Mesendoderm (in vitro differentiated cells): ENCODE measurements around the gene AMBP.

Source experiments
- DNase-seq: peaks from one replicate; pipeline ENCODE4 v3.0.0; 2013
- H2AK5ac ChIP-seq: 2 replicates; pipeline ENCODE4 v1.6.1; 2013; ENCODE audit warnings: low read length, inconsistent platforms
- H2BK120ac ChIP-seq: 2 replicates; pipeline ENCODE4 v1.6.1; 2013; ENCODE audit warnings: low read depth, mild to moderate bottlenecking, low read length, moderate library complexity, mixed read lengths
- H2BK15ac ChIP-seq: replicated peaks from 2 replicates; pipeline ENCODE4 v1.6.1; 2013; ENCODE audit warnings: low read depth, mild to moderate bottlenecking, moderate library complexity
- H2BK5ac ChIP-seq: 2 replicates; pipeline ENCODE4 v1.6.1; 2013; ENCODE audit warnings: low read length, inconsistent platforms
- H3K18ac ChIP-seq: 2 replicates; pipeline ENCODE4 v1.6.1; 2013; ENCODE audit warnings: mild to moderate bottlenecking, low read length, mixed read lengths
- H3K23ac ChIP-seq: one replicate; pipeline ENCODE4 v1.6.1; 2013; ENCODE audit warnings: low read length
- H3K27ac ChIP-seq: 2 replicates; pipeline ENCODE4 v1.5.1; 2013; ENCODE audit warnings: low read depth, mild to moderate bottlenecking, inconsistent platforms, low read length, moderate library complexity
- H3K27me3 ChIP-seq: 2 replicates; pipeline ENCODE4 v1.6.1; 2013; ENCODE audit warnings: low read length, control low read depth, mild to moderate bottlenecking, inconsistent platforms; ENCODE audit not compliant: insufficient read depth, poor library complexity
- H3K36me3 ChIP-seq: 2 replicates; pipeline ENCODE4 v1.6.1; 2013; ENCODE audit warnings: low read length, inconsistent platforms; ENCODE audit not compliant: control insufficient read depth, insufficient read depth
- H3K4ac ChIP-seq: one replicate; pipeline ENCODE4 v1.6.1; 2013; ENCODE audit warnings: low read depth, mild to moderate bottlenecking, low read length, moderate library complexity
- H3K4me1 ChIP-seq: 2 replicates; pipeline ENCODE4 v1.6.1; 2013; ENCODE audit warnings: low read depth, low read length, inconsistent platforms; ENCODE audit not compliant: control insufficient read depth
- H3K4me2 ChIP-seq: 2 replicates; pipeline ENCODE4 v1.6.1; 2013; ENCODE audit warnings: low read length
- H3K4me3 ChIP-seq: 2 replicates; pipeline ENCODE4 v1.5.1; 2013; ENCODE audit warnings: mild to moderate bottlenecking, low read length
- H3K56ac ChIP-seq: one replicate; pipeline ENCODE4 v1.6.1; 2013; ENCODE audit warnings: low read length
- H3K79me1 ChIP-seq: 2 replicates; pipeline ENCODE4 v1.6.1; 2013; ENCODE audit warnings: low read length, inconsistent platforms
- H3K79me2 ChIP-seq: 2 replicates; pipeline ENCODE4 v1.6.1; 2013; ENCODE audit warnings: mild to moderate bottlenecking, low read length; ENCODE audit not compliant: control insufficient read depth, insufficient read depth
- H3K9ac ChIP-seq: 2 replicates; pipeline ENCODE4 v1.6.1; 2013; ENCODE audit warnings: low read length, inconsistent platforms
- H4K5ac ChIP-seq: one replicate; pipeline ENCODE4 v1.6.1; 2013; ENCODE audit warnings: low read length
- H4K8ac ChIP-seq: one replicate; pipeline ENCODE4 v1.6.1; 2013; ENCODE audit warnings: low read depth, mild to moderate bottlenecking, control low read depth, low read length, moderate library complexity
- WGBS: extraction: QIAGEN DNeasy Blood & Tissue Kit; methylation state at CpG from one replicate; pipeline ENCODE4 v1.1.7; 2013; ENCODE audit warnings: low lambda C conversion rate, missing lambda C conversion rate; ENCODE audit not compliant: insufficient coverage; ENCODE audit errors: extremely low coverage; 5-methylcytosine and 5-hydroxymethylcytosine counted together

Gene AMBP

DNA sequence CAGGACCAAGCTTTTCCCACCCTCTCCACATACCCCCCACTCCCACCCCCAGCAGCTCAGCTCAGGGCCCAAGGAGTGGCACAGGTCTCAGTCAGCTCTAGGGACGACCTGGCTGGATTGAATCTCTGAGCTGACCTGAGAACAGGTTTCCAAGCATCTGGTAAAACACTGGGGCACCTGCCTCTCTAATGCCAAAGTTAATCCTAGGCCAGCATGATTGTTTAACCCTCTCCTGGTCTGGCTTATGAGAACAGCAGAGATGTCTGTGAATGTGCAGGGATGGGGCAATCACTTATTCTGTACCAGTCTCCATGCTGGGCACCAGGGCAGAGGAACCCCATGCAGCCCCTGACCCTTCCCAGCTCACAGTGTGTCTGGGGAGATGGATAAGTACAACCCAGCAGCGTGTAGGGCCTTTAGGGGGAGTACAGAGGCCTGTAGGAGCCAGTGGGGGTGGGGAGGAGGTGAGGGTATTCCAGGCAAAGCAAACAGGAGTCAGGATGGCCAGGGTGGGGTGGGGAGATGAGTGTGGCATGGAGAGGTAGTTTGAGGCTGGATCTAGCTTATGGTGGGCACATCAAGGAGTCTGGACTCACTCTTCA is 21.7 kb upstream of the AMBP start:
- H2AK5ac ChIP-seq: no peak overlapping the region
- H3K79me2 ChIP-seq: no peaks in the 10 kb centered on the region
- H3K36me3 ChIP-seq: no peaks in the 10 kb centered on the region
- no peak overlapping the region for H3K4ac ChIP-seq
- no peak overlapping the region for H2BK5ac ChIP-seq
- H3K23ac ChIP-seq: no peak overlapping the region
- WGBS: no CpG with 5 or more reads among the region's 2 CpGs
- H3K4me3 ChIP-seq: no peak overlapping the region
- no peak overlapping the region for H3K18ac ChIP-seq
- H3K27ac ChIP-seq: no peak overlapping the region
- no peaks in the 10 kb centered on the region for H3K27me3 ChIP-seq
- H4K8ac ChIP-seq: no peak overlapping the region
- no peak overlapping the region for H3K4me2 ChIP-seq
- no peaks in the 10 kb centered on the region for H3K4me1 ChIP-seq
- no peak for DNase-seq
- H2BK15ac ChIP-seq: no peak overlapping the region
- no peak overlapping the region for H3K56ac ChIP-seq
- H2BK120ac ChIP-seq: no peak overlapping the region
- H3K9ac ChIP-seq: no peak overlapping the region
- no peaks in the 10 kb centered on the region for H3K79me1 ChIP-seq
- no peak overlapping the region for H4K5ac ChIP-seq

DNA sequence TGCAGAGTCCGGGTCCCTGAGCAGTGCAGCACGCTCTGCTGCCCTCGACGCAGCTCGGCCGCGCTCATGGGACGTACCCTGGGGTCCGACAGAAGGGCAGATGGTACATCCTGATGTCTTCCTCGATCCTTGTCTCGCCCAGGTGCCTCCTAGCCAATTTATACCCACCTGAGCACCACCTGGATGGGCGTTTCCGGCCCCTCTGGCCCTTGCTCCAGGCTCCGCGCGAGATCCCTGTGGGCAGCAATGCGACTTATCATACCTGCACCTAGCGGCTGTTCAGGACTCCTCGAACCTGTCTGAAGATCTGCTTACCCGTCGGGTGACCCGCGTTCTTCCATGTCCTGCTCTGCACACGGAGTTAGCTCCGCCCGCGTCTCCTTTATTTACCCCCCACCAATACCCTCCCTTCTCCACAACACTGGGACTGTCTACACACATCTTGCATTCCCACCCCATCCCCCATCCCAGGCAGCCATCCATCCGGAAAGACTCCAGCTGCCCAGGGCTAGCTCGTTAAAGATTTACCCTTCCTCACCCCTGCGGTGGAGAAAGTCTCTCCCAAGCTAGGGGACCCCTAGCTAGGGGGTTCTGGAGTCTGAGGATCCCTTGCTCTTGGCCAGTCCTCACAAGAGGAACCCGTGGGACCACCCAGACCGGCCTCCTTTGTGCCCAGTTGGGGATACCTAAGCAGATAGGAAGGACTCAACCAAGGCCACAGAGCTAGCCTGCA is 21.0 kb upstream of the AMBP start, which contains the start of gene KIF12:
Gene KIF12 (minus strand): TSS at position 357 of the 733 bp plus-strand sequence. CDS start 16 bp downstream, at position 341.
- Histone ChIP-seq H3K4me3 (peak within 1 kb of the TSS; percentile 51), H3K9ac (peak within 1 kb of the TSS; percentile 28), H4K8ac (no peak within 1 kb of the TSS), H3K18ac (no peak within 1 kb of the TSS), H2BK5ac (no peak within 1 kb of the TSS), H3K27me3 (no peaks in the 10 kb centered on the region), H3K36me3 (no peaks in the 10 kb centered on the region), H3K4ac (no peak within 1 kb of the TSS), H3K4me1 (no peaks in the 10 kb centered on the region), H3K23ac (no peak within 1 kb of the TSS), H4K5ac (no peak within 1 kb of the TSS), H2AK5ac (no peak within 1 kb of the TSS), H3K56ac (peak within 1 kb of the TSS; percentile 84), H2BK120ac (no peak within 1 kb of the TSS), H2BK15ac (no peak within 1 kb of the TSS), H3K79me2 (no peaks in the 10 kb centered on the region), H3K79me1 (no peaks in the 10 kb centered on the region), H3K4me2 (peak within 1 kb of the TSS; percentile 58), H3K27ac (no peak within 1 kb of the TSS)
- WGBS: no CpG with 5 or more reads among the region's 32 CpGs
- peak; percentile 32 for DNase-seq

DNA sequence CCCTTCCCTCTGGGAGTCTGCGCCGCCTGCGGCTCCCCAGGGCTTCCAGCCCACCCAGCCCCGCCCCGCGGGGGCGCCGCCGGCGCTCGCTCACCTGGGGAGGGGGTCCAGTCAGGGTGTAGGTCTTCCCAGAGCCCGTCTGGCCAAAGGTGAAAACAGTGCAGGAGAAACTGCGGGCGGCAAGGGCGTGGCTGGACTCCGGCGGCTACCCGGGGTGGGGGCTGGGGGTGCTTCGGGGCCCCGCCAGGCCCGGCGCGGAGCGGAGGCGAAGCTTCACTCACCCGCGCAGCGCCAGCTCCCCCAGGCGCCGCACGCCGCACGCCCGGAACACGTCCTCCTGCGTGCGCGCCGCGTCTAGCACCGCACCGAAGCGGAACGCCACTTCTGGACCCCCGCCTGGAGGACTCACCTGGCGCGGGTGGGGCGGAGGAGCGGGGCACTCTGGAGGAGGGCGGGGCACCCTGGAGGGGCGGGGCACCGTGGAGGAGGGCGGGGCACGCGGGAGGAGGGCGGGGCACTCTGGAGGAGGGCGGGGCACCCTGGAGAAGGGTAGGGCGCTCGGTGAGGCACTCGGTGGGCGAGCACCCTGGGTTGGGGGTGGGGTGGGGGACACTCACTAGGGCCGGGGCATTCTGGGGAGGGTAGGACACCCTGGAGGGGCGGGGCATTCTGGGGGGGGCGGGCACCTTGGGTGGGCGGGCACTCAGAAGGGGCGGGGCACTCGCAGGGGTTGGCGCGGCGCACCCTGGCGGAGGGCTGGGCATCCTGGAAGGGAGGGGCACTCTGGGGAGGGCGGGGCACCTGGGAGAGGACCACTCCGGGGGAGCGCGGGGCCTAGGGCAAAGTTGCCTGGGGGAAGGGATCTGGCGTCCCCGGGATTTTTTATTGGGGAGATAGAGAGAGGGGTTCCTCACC is 20.2 kb upstream of the AMBP start:
- Histone ChIP-seq H3K79me1 (no peaks in the 10 kb centered on the region), H3K27me3 (no peaks in the 10 kb centered on the region), H4K5ac (no peak overlapping the region), H2BK120ac (no peak overlapping the region), H2AK5ac (no peak overlapping the region), H3K27ac (no peak overlapping the region), H2BK5ac (no peak overlapping the region), H2BK15ac (no peak overlapping the region), H3K56ac (peak overlapping the region; percentile 84), H4K8ac (no peak overlapping the region), H3K36me3 (no peaks in the 10 kb centered on the region), H3K4me2 (peak overlapping the region; percentile 58), H3K23ac (no peak overlapping the region), H3K4me3 (peak overlapping the region; percentile 51), H3K4me1 (no peaks in the 10 kb centered on the region), H3K4ac (no peak overlapping the region), H3K18ac (no peak overlapping the region), H3K79me2 (no peaks in the 10 kb centered on the region), H3K9ac (peak overlapping the region; percentile 28)
- WGBS: no CpG with 5 or more reads among the region's 77 CpGs
- peak; percentile 80 for DNase-seq

DNA sequence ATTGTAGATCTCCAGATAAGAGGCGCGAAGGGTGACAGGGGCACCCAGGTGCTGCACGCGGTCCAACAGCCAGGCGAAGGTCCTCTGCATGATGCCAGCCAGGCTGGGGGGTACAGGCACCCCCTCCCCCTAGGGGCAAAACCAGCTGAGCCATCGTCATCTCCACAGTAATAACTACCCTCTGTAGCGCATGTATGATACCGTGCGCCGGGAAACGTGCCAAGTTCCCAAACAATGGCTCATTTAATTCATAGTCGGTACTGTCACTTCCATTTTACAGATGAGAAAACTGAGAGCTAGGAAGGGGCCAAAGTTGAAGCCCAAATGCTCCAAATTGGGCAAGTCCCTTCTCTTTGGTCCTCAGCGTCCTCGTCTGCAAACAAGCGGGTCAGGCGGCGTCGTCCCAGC is 19.5 kb upstream of the AMBP start:
- H4K5ac ChIP-seq: no peak overlapping the region
- no peak overlapping the region for H2BK120ac ChIP-seq
- H3K4me3 ChIP-seq: no peak overlapping the region
- H3K9ac ChIP-seq: no peak overlapping the region
- no peak overlapping the region for H3K4me2 ChIP-seq
- no peak overlapping the region for H2BK15ac ChIP-seq
- H3K4me1 ChIP-seq: no peaks in the 10 kb centered on the region
- no peak overlapping the region for H3K4ac ChIP-seq
- WGBS: no CpG with 5 or more reads among the region's 18 CpGs
- no peak overlapping the region for H3K56ac ChIP-seq
- H3K79me1 ChIP-seq: no peaks in the 10 kb centered on the region
- H3K79me2 ChIP-seq: no peaks in the 10 kb centered on the region
- H4K8ac ChIP-seq: no peak overlapping the region
- no peak overlapping the region for H3K18ac ChIP-seq
- H2BK5ac ChIP-seq: no peak overlapping the region
- H3K27ac ChIP-seq: no peak overlapping the region
- no peak for DNase-seq
- H3K36me3 ChIP-seq: no peaks in the 10 kb centered on the region
- no peak overlapping the region for H2AK5ac ChIP-seq
- no peak overlapping the region for H3K23ac ChIP-seq
- no peaks in the 10 kb centered on the region for H3K27me3 ChIP-seq

DNA sequence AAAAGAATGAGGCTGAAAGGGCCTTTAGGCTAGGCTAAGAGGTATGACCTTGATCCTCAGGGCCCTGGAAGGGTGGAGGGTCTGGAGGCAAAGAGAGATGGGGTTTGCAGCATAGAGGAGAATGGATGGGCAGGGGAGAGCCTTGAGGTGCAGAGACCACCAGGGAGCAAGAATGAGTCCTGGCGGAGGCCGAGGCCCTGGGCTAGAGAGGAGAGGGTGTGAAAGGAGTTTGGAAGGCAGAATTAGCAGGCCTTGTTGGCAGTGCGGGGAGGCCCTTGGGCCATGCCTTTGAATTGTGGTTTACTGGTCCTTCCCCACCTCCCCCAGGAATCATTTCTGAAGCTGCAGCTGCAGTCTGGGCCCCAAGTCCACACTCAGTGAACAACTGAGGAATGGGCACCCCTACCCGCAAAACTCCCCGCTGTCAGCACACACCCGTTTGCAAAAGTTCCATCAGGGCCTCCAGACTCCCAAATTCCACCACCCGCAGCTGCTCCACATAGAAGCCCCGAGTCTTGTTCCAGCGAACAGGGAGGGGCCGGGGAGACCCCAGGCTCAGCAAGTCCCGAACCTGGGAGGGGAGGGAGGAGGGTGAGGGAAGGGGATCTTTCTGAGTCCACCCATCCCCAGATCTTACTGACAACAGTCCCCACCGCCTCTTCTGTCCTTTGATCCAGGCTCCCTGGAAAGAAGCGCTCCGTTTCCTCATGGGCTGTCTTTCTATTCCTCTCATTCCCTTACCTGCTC is 18.9 kb upstream of the AMBP start:
- H2BK15ac ChIP-seq: no peak overlapping the region
- no CpG with 5 or more reads among the region's 14 CpGs for WGBS
- no peaks in the 10 kb centered on the region for H3K36me3 ChIP-seq
- no peak overlapping the region for H3K56ac ChIP-seq
- H3K4me3 ChIP-seq: no peak overlapping the region
- no peak overlapping the region for H3K9ac ChIP-seq
- H3K4me2 ChIP-seq: no peak overlapping the region
- no peak overlapping the region for H4K8ac ChIP-seq
- H2AK5ac ChIP-seq: no peak overlapping the region
- no peak overlapping the region for H3K18ac ChIP-seq
- H3K79me1 ChIP-seq: no peaks in the 10 kb centered on the region
- no peak overlapping the region for H4K5ac ChIP-seq
- no peak overlapping the region for H3K27ac ChIP-seq
- H3K23ac ChIP-seq: no peak overlapping the region
- H2BK120ac ChIP-seq: no peak overlapping the region
- H3K27me3 ChIP-seq: no peaks in the 10 kb centered on the region
- no peak for DNase-seq
- no peaks in the 10 kb centered on the region for H3K4me1 ChIP-seq
- H3K4ac ChIP-seq: no peak overlapping the region
- H2BK5ac ChIP-seq: no peak overlapping the region
- no peaks in the 10 kb centered on the region for H3K79me2 ChIP-seq
